HL-60 (cell line): Measurements from ENCODE around the gene IRS2.

Experiments
- DNase-seq, 2 experiments: peaks; one replicate each; pipeline ENCODE4 v3.0.0-alpha.2; 2010 to 2020; ENCODE audit warnings: low read depth in 1 of 2, low spot score in 1 of 2
- H3K27ac ChIP-seq: fragments of 250-450 bp; sonication (Bioruptor Pico); replicated peaks from 2 replicates; pipeline ENCODE4 v1.5.1; 2020; ENCODE audit warnings: mild to moderate bottlenecking, moderate library complexity
- H3K27me3 ChIP-seq: fragments of 250-450 bp; sonication (Bioruptor Pico); 2 replicates; pipeline ENCODE4 v1.5.1; 2021; ENCODE audit warnings: mild to moderate bottlenecking, moderate library complexity; ENCODE audit not compliant: insufficient read depth, poor library complexity, severe bottlenecking
- H3K4me3 ChIP-seq: replicated peaks from 2 replicates; pipeline ENCODE4 v1.5.1; 2011; ENCODE audit warnings: mild to moderate bottlenecking, control low read depth, low read length; ENCODE audit not compliant: insufficient read depth
- GABPA ChIP-seq: IDR thresholded peaks from 2 replicates; pipeline ENCODE4 v1.6.1; 2012; ENCODE audit warnings: low read depth
- POLR2AphosphoS5 ChIP-seq: IDR thresholded peaks from 2 replicates; pipeline ENCODE4 v1.6.1; 2012; ENCODE audit warnings: low read depth
- SPI1 ChIP-seq: IDR thresholded peaks from 2 replicates; pipeline ENCODE4 v1.6.1; 2012; ENCODE audit warnings: low read depth, mild to moderate bottlenecking, borderline replicate concordance
- TF ChIP-seq, protein P1 (sequence below): IDR thresholded peaks from 2 replicates; pipeline ENCODE4 v1.6.1; 2012; ENCODE audit warnings: low read depth; ENCODE audit not compliant: insufficient replicate concordance
- TF ChIP-seq, protein P2 (sequence below): IDR thresholded peaks from one replicate; pipeline ENCODE4 v1.5.1; 2011; ENCODE audit warnings: low read length, control low read depth, inconsistent platforms; ENCODE audit not compliant: insufficient read depth

The IRS2 gene

DNA sequence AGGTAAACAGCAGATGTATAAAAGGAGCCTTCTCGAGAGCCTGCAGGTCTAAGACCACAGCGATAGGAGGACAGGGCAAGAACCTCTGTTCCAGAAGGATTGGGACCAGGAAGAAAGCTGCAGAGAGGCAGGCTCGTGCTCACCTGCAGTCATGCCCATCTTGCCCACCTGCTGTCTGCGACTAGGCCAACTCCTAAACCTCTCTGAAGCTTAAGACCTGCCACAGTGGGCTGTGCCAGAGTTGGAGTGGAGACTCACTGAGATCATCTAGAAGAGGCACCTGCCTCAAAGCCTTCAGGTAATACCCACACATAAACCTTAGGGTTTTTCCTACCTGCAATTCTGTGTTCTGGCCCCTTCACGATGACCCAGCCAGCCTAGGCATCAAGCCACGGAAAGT, 68.7 kb downstream of the IRS2 start:
- no peak for DNase-seq
- TF ChIP-seq SPI1 (no peak), POLR2AphosphoS5 (no peak), GABPA (no peak)
- TF ChIP-seq, protein P1, sequence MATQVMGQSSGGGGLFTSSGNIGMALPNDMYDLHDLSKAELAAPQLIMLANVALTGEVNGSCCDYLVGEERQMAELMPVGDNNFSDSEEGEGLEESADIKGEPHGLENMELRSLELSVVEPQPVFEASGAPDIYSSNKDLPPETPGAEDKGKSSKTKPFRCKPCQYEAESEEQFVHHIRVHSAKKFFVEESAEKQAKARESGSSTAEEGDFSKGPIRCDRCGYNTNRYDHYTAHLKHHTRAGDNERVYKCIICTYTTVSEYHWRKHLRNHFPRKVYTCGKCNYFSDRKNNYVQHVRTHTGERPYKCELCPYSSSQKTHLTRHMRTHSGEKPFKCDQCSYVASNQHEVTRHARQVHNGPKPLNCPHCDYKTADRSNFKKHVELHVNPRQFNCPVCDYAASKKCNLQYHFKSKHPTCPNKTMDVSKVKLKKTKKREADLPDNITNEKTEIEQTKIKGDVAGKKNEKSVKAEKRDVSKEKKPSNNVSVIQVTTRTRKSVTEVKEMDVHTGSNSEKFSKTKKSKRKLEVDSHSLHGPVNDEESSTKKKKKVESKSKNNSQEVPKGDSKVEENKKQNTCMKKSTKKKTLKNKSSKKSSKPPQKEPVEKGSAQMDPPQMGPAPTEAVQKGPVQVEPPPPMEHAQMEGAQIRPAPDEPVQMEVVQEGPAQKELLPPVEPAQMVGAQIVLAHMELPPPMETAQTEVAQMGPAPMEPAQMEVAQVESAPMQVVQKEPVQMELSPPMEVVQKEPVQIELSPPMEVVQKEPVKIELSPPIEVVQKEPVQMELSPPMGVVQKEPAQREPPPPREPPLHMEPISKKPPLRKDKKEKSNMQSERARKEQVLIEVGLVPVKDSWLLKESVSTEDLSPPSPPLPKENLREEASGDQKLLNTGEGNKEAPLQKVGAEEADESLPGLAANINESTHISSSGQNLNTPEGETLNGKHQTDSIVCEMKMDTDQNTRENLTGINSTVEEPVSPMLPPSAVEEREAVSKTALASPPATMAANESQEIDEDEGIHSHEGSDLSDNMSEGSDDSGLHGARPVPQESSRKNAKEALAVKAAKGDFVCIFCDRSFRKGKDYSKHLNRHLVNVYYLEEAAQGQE: no peak
- no peaks in the 10 kb centered on the region for H3K27me3 ChIP-seq
- no peak overlapping the region for H3K27ac ChIP-seq
- no peak overlapping the region for H3K4me3 ChIP-seq

DNA sequence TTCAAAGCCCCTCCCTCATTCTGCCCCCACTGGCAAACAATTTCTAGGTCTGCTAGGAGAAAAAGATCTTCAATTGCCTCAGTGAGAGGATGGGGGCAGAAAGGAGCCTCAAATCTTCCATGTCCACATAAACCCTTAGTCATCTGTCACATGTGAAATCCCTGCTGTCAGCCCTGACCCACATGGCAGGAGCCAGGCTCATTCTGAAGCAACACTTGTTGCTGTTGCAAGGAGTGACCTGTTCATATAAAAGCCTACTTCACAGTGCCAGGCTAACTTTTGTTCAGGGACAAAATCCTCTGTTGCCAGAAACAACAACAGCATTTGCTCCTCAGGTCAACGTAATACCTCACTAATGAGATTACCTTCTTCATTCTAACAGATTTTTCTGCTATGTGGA, 70.5 kb downstream of the IRS2 start:
- Histone ChIP-seq H3K27me3 (no peaks in the 10 kb centered on the region), H3K27ac (peak overlapping the region; percentile 19), H3K4me3 (no peak overlapping the region)
- DNase-seq: peak; percentile 70 to 89
- TF ChIP-seq, protein P2, sequence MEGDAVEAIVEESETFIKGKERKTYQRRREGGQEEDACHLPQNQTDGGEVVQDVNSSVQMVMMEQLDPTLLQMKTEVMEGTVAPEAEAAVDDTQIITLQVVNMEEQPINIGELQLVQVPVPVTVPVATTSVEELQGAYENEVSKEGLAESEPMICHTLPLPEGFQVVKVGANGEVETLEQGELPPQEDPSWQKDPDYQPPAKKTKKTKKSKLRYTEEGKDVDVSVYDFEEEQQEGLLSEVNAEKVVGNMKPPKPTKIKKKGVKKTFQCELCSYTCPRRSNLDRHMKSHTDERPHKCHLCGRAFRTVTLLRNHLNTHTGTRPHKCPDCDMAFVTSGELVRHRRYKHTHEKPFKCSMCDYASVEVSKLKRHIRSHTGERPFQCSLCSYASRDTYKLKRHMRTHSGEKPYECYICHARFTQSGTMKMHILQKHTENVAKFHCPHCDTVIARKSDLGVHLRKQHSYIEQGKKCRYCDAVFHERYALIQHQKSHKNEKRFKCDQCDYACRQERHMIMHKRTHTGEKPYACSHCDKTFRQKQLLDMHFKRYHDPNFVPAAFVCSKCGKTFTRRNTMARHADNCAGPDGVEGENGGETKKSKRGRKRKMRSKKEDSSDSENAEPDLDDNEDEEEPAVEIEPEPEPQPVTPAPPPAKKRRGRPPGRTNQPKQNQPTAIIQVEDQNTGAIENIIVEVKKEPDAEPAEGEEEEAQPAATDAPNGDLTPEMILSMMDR: no peak
- TF ChIP-seq GABPA: no peak
- TF ChIP-seq POLR2AphosphoS5: no peak
- no peak for TF ChIP-seq SPI1
- TF ChIP-seq, protein P1: no peak

DNA sequence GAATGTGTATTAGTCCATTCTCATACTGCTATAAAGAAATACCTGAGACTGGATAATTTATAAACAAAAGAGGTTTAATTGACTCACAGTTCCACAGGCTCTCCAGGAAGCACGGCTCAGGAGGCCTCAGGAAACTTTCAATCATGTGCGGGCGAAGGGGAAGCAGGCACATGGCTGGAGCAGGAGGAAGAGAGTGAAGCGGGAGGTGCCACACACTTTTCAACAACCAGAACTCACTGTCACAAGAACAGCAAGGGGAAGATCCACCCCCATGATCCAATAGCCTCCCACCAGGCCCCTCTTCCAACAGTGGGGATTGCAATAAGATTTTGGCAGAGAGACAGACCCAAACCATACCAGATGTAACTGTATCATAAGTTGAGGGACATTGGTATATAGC, 72.7 kb downstream of the IRS2 start:
- H3K27ac ChIP-seq: no peak overlapping the region
- H3K27me3 ChIP-seq: no peaks in the 10 kb centered on the region
- H3K4me3 ChIP-seq: no peak overlapping the region
- DNase-seq: no peak
- TF ChIP-seq, protein P1: no peak
- TF ChIP-seq SPI1: no peak
- TF ChIP-seq POLR2AphosphoS5: no peak
- no peak for TF ChIP-seq GABPA
- TF ChIP-seq, protein P2: no peak
